ENCODE data around the gene RASL11B. TPM values are rescaled to one million over a fixed set of nuclear protein-coding genes. Genes with fewer than 3 reads are reported as not detected.

Gene RASL11B
- total RNA-seq, 2 donors from 2014 or later: 0.35 TPM; not detected in 1

- H3K9ac ChIP-seq (ENCODE audit: low read depth in 2 of 2, low read length in 2 of 2): no peak overlapping the region
- no peak overlapping the region for H3K4me3 ChIP-seq
- H3K36me3 ChIP-seq: no peaks in the 10 kb centered on the region
- no peak for TF ChIP-seq CTCF (IDR thresholded peaks at IDR 0.05)
- no peaks in the 10 kb centered on the region for H3K27me3 ChIP-seq
- H3K9me3 ChIP-seq: no peaks in the 10 kb centered on the region
- intact Hi-C loops (cut with DNase I): no loop called here
- no peak overlapping the region for H3K27ac ChIP-seq
- H3K4me1 ChIP-seq: no peaks in the 10 kb centered on the region
- no peak for DNase-seq
Observed at GRCh38 chr4:52841682-52842456, 20.2 kb upstream of the RASL11B start.

GRCh38 chr4:52842792-52843191, 19.3 kb upstream of the RASL11B start:
- Histone ChIP-seq H3K27me3 (no peaks in the 10 kb centered on the region), H3K36me3 (no peaks in the 10 kb centered on the region), H3K9me3 (no peaks in the 10 kb centered on the region), H3K4me3 (no peak overlapping the region), H3K4me1 (no peaks in the 10 kb centered on the region), H3K27ac (no peak overlapping the region), H3K9ac (ENCODE audit: low read depth in 2 of 2, low read length in 2 of 2) (no peak overlapping the region)
- no peak for TF ChIP-seq CTCF (IDR thresholded peaks at IDR 0.05)
- DNase-seq: no peak
- intact Hi-C loops (cut with DNase I): no loop called here

GRCh38 chr4:52843351-52843750, 18.8 kb upstream of the RASL11B start:
- no peak overlapping the region for H3K9ac ChIP-seq (ENCODE audit: low read depth in 2 of 2, low read length in 2 of 2)
- no peak for DNase-seq
- no peaks in the 10 kb centered on the region for H3K27me3 ChIP-seq
- no peak for TF ChIP-seq CTCF (IDR thresholded peaks at IDR 0.05)
- intact Hi-C loops (cut with DNase I): no loop called here
- H3K4me3 ChIP-seq: no peak overlapping the region
- no peaks in the 10 kb centered on the region for H3K36me3 ChIP-seq
- H3K4me1 ChIP-seq: no peaks in the 10 kb centered on the region
- no peak overlapping the region for H3K27ac ChIP-seq
- H3K9me3 ChIP-seq: no peaks in the 10 kb centered on the region

GRCh38 chr4:52843958-52844357, 18.2 kb upstream of the RASL11B start:
- intact Hi-C loops (cut with DNase I): no loop called here
- no peaks in the 10 kb centered on the region for H3K27me3 ChIP-seq
- H3K9me3 ChIP-seq: no peaks in the 10 kb centered on the region
- no peak for DNase-seq
- TF ChIP-seq CTCF (IDR thresholded peaks at IDR 0.05): no peak
- H3K4me3 ChIP-seq: no peak overlapping the region
- H3K4me1 ChIP-seq: no peaks in the 10 kb centered on the region
- no peak overlapping the region for H3K9ac ChIP-seq (ENCODE audit: low read depth in 2 of 2, low read length in 2 of 2)
- no peak overlapping the region for H3K27ac ChIP-seq
- H3K36me3 ChIP-seq: no peaks in the 10 kb centered on the region

GRCh38 chr4:52844596-52844995, 17.5 kb upstream of the RASL11B start:
- no peak overlapping the region for H3K27ac ChIP-seq

More at GRCh38 chr4:52844596-52844995, 17.5 kb upstream of the RASL11B start:
- intact Hi-C loops (cut with DNase I): no loop called here
- no peak for DNase-seq
- no peak overlapping the region for H3K4me3 ChIP-seq
- no peaks in the 10 kb centered on the region for H3K27me3 ChIP-seq
- no peaks in the 10 kb centered on the region for H3K9me3 ChIP-seq
- no peaks in the 10 kb centered on the region for H3K36me3 ChIP-seq
- H3K9ac ChIP-seq (ENCODE audit: low read depth in 2 of 2, low read length in 2 of 2): no peak overlapping the region
- no peaks in the 10 kb centered on the region for H3K4me1 ChIP-seq
- no peak for TF ChIP-seq CTCF (IDR thresholded peaks at IDR 0.05)

All from colonic mucosa (tissue), 4 donors.